Activated T-helper 1 cell treated with Interleukin-2 at 50 U/mL for 16 hours (primary cell): ENCODE measurements around the gene KIF12.

Source experiments
- DNase-seq: peaks from one replicate; pipeline ENCODE4 v3.0.0-alpha.2; 2020; ENCODE audit warnings: low read depth

The KIF12 gene

GRCh38 chr9:114123031-114123977, 24.2 kb upstream of the KIF12 start:
- no peak for DNase-seq

GRCh38 chr9:114122136-114123027, 23.3 kb upstream of the KIF12 start:
- no peak for DNase-seq

GRCh38 chr9:114121227-114122135, 22.4 kb upstream of the KIF12 start:
- DNase-seq, result no peak

- DNase-seq, result no peak
Measured at GRCh38 chr9:114120192-114121014, 21.3 kb upstream of the KIF12 start.

GRCh38 chr9:114119242-114120191, 20.4 kb upstream of the KIF12 start:
- DNase-seq, result no peak

GRCh38 chr9:114117996-114118830, 19.1 kb upstream of the KIF12 start:
- no peak for DNase-seq

GRCh38 chr9:114117614-114117995, 18.5 kb upstream of the KIF12 start:
- no peak for DNase-seq

GRCh38 chr9:114116126-114116747, 17.1 kb upstream of the KIF12 start:
- DNase-seq, result no peak

- DNase-seq, result no peak
Measured at GRCh38 chr9:114115654-114116125, 16.6 kb upstream of the KIF12 start.

GRCh38 chr9:114114364-114114763, 15.3 kb upstream of the KIF12 start:
- no peak for DNase-seq

GRCh38 chr9:114112778-114113584, 13.9 kb upstream of the KIF12 start:
- DNase-seq, result no peak

- DNase-seq, result no peak
Measured at GRCh38 chr9:114112325-114112724, 13.2 kb upstream of the KIF12 start.

GRCh38 chr9:114110180-114110579, 11.1 kb upstream of the KIF12 start:
- no peak for DNase-seq

GRCh38 chr9:114109124-114109523, 10.0 kb upstream of the KIF12 start:
- no peak for DNase-seq

GRCh38 chr9:114108016-114108833, 9.1 kb upstream of the KIF12 start:
- peak; percentile 20 for DNase-seq

- no peak for DNase-seq
Measured at GRCh38 chr9:114107286-114108001, 8.4 kb upstream of the KIF12 start.
